Measurements from ENCODE around the gene SIRT2. TPM values are rescaled to one million over a fixed set of nuclear protein-coding genes. Genes with fewer than 3 reads are reported as not detected.
A peak's percentile ranks its signal among the peaks of the same experiment; 100 is the strongest.

The SIRT2 gene
- total and polyA plus RNA-seq, 2 of the 13 experiments (the other 11 are each of a cell fraction or from before 2014, with no cell fraction given), result 22.3 to 26.1 TPM

DNA sequence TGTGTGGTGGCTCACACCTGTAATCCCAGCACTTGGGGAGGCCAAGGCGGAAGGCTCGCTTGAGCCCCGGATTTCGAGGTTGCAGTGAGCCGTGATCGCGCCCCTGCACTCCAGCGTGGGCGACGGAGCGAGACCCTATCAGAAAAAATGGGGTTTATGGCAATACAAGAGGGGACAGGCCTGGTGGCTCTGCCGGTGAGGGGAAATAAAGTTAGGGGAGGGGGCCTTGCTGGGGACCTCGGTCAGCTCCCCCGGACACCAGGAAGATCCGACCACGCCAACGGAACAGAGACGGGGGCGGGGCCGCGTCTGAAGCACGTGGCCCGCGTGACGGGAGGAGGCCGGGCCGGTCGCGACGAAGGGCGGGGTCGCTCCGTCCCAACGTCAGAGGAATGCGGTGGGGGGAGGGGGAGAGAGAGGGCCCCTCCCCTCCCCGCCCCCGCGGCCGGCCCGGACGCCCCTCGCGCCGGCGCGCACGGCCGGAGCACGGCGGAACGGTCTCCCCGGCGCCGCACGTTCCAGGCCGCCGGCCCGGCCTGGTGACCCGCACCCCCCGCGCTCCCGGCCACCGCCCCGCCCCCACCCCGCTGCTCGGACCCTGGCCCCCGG is 47.7 kb downstream of the SIRT2 start (continued):
- TF ChIP-seq MEIS2 (CRISPR knock-in tag; IDR thresholded peaks at IDR 0.05) (peak; percentile 69; the same call in 1 of the 2 replicates), CCDC6 (CRISPR knock-in tag; IDR thresholded peaks at IDR 0.05) (peak; percentile 20; the same call in 1 of the 2 replicates), TOE1 (CRISPR knock-in tag; IDR thresholded peaks at IDR 0.05) (no peak; the same call in 1 of the 2 replicates), RFXAP (CRISPR knock-in tag; IDR thresholded peaks at IDR 0.05; ENCODE audit: borderline replicate concordance) (no peak), HNF4A (CRISPR knock-in tag; IDR thresholded peaks at IDR 0.05) (no peak), POLR2G (IDR thresholded peaks at IDR 0.05; ENCODE audit: low read depth, low read length) (peak; percentile 68), ATM (IDR thresholded peaks at IDR 0.05; ENCODE audit: borderline replicate concordance) (no peak), ZNF441 (CRISPR knock-in tag; IDR thresholded peaks at IDR 0.05; ENCODE audit: borderline replicate concordance) (no peak), SIX4 (CRISPR knock-in tag; IDR thresholded peaks at IDR 0.05) (no peak), SALL2 (CRISPR knock-in tag; IDR thresholded peaks at IDR 0.05) (no peak), ZNF484 (CRISPR knock-in tag; IDR thresholded peaks at IDR 0.05; ENCODE audit: borderline replicate concordance, low read depth) (no peak), FOXK1 (CRISPR knock-in tag; IDR thresholded peaks at IDR 0.05; ENCODE audit: borderline replicate concordance, low read depth) (peak; percentile 64; the same call in 1 of the 2 replicates)
- TF ChIP-seq, protein P1, sequence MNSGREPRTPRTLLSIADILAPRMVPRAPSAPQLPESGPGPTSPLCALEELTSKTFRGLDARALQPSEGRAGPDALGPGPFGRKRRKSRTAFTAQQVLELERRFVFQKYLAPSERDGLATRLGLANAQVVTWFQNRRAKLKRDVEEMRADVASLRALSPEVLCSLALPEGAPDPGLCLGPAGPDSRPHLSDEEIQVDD (CRISPR knock-in tag; IDR thresholded peaks at IDR 0.05; ENCODE audit: borderline replicate concordance), result no peak
- TF ChIP-seq, protein P2, sequence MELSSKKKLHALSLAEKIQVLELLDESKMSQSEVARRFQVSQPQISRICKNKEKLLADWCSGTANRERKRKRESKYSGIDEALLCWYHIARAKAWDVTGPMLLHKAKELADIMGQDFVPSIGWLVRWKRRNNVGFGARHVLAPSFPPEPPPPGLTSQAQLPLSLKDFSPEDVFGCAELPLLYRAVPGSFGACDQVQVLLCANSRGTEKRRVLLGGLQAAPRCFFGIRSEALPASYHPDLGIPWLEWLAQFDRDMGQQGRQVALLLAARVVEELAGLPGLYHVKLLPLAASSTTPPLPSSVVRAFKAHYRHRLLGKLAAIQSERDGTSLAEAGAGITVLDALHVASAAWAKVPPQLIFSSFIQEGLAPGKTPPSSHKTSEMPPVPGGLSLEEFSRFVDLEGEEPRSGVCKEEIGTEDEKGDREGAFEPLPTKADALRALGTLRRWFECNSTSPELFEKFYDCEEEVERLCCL (CRISPR knock-in tag; IDR thresholded peaks at IDR 0.05; ENCODE audit: borderline replicate concordance), result no peak
- TF ChIP-seq, protein P3, sequence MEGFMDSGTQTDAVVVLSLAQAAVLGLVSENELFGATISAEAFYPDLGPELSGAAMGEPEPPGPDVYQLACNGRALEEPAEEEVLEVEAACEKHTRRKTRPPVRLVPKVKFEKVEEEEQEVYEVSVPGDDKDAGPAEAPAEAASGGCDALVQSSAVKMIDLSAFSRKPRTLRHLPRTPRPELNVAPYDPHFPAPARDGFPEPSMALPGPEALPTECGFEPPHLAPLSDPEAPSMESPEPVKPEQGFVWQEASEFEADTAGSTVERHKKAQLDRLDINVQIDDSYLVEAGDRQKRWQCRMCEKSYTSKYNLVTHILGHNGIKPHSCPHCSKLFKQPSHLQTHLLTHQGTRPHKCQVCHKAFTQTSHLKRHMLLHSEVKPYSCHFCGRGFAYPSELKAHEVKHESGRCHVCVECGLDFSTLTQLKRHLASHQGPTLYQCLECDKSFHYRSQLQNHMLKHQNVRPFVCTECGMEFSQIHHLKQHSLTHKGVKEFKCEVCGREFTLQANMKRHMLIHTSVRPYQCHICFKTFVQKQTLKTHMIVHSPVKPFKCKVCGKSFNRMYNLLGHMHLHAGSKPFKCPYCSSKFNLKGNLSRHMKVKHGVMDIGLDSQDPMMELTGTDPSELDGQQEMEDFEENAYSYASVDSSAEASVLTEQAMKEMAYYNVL (CRISPR knock-in tag; IDR thresholded peaks at IDR 0.05; ENCODE audit: borderline replicate concordance), result no peak
- TF ChIP-seq, protein P4, sequence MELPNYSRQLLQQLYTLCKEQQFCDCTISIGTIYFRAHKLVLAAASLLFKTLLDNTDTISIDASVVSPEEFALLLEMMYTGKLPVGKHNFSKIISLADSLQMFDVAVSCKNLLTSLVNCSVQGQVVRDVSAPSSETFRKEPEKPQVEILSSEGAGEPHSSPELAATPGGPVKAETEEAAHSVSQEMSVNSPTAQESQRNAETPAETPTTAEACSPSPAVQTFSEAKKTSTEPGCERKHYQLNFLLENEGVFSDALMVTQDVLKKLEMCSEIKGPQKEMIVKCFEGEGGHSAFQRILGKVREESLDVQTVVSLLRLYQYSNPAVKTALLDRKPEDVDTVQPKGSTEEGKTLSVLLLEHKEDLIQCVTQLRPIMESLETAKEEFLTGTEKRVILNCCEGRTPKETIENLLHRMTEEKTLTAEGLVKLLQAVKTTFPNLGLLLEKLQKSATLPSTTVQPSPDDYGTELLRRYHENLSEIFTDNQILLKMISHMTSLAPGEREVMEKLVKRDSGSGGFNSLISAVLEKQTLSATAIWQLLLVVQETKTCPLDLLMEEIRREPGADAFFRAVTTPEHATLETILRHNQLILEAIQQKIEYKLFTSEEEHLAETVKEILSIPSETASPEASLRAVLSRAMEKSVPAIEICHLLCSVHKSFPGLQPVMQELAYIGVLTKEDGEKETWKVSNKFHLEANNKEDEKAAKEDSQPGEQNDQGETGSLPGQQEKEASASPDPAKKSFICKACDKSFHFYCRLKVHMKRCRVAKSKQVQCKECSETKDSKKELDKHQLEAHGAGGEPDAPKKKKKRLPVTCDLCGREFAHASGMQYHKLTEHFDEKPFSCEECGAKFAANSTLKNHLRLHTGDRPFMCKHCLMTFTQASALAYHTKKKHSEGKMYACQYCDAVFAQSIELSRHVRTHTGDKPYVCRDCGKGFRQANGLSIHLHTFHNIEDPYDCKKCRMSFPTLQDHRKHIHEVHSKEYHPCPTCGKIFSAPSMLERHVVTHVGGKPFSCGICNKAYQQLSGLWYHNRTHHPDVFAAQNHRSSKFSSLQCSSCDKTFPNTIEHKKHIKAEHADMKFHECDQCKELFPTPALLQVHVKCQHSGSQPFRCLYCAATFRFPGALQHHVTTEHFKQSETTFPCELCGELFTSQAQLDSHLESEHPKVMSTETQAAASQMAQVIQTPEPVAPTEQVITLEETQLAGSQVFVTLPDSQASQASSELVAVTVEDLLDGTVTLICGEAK (IDR thresholded peaks at IDR 0.05), result no peak
- TF ChIP-seq, protein P4 (CRISPR knock-in tag; IDR thresholded peaks at IDR 0.05), result no peak; the same call in 1 of the 2 replicates

Measured in HepG2 (cell line).